HG02981 (cell line): Measurements from ENCODE around the gene ABHD5.

Experiments used
- ATAC-seq: cut with Tn5 transposase; IDR thresholded peaks from one replicate; pipeline ENCODE4 v1.9.1; 2021; ENCODE audit warnings: mild to moderate bottlenecking, moderate library complexity; ENCODE audit not compliant: unreplicated experiment

ABHD5 gene

DNA sequence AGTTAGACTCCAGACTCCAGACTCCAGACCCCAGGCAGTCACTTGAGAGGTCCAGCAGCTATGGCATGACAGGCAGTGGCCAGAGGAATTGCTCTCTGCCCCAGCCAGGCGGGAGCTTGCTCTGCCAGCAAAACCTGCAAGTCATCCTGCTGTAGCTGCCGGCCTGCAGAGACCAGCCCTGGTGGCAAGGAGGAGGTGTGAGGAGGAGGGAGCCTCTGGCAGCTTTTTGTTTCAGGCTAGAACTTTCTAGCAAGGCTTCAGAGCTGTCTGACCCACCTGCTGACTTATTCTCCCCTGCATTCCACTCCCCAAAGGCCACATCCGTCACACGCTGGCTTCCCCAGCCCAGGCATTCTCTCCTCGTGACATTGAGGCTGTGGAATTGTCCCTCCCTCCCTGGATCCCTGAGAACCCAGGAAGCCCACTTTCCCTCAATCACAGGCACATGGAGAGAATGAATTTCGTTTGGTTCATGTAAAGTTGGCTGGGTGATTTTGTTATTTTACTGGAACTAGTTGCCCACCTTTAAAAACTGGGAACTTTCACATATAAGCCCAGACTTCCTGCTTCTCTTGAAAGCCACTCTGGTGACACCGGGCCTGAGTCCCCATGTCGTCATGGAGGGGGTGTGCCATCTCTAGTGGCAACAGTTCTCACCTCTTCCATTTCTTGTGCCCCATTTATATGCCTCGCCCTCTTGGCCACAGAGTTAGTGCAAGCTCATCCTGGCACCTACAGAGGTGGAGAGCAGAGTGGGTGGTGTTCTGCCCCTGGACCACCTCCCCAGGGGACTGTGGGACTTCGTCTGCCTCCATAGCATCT lies 82.7 kb downstream of the ABHD5 start:
- no peak for ATAC-seq

DNA sequence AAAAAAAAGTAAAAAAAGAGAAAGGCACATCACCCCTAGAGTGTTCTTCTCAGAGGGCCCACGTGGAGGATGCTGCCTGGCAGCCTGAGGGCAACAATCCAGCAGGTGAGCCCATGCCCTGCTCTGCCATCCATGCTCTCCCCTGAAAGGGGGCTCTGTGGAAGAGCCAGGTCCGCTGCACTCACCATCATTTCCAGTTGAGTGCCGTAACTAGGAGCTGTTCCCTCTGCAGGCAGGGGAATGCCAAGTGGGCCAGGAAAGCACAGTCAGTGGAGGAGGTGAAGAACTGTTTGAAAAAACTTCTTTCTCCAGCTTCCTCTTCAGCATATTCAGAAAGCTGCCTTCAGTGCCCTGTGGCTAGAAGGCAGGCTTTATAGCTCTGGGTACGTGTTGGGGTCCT lies 84.1 kb downstream of the ABHD5 start:
- no peak for ATAC-seq

DNA sequence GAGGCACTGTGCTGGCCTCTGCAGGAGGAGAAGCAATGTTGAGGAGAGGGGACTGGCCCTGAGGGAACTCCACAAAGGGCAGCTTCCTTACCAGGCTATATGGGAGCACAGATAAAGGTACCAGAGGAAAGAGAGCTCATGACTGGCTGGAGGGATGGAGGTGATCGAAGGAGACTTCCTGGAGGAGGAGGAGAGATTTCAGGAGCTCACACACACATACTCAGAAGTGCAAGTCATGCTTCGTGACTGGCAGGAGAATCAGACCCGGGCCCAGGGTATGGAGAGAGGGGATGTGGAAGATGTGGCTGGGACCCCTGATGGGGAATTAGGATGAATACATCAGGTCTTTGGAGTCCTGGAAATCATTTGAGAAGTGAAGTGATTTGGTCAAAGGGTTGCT lies 85.4 kb downstream of the ABHD5 start:
- ATAC-seq, result no peak

DNA sequence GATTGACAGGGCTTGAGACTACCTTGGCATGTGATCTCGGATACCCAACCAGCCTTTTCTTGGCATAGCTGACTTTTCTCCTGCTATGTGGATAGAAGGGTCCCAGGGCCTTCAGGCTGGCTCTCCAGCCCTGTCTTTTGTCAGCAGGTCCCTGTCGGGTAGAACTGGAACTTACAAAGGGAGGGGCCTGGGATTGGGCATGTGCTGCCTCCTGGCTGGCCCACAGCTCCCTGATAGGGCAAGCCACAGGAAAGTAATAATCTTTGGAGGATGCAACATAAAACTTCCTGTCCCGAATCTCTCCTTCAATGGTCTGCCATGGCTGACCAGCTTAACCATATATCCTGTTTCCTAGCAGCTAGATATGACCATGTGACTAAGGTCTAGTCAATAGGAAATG lies 89.1 kb downstream of the ABHD5 start:
- no peak for ATAC-seq

DNA sequence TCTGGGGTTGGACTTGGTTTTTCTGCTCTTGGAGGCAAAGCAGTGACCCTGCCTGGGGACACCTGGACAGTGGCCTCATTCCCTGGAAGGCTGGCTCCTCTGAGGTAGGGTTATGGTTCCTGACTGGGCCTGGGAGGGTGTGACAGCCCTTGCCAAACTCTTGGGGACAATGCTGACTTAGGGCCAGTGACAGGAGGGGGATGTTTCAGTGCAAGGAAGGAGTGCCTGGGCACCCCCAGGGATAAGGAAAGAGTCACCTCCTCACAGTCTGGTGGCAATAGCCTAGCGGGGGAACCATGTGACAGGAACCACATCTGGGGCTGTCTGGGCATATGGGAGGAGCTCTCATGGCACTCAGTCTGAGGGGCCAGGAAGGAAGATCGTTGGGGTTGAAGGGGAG lies 91.8 kb downstream of the ABHD5 start:
- no peak for ATAC-seq
